ENCODE results near the gene CNGA1. TPM values are rescaled to one million over a fixed set of nuclear protein-coding genes. Genes with fewer than 3 reads are reported as not detected.
A peak's percentile ranks its signal among the peaks of the same experiment; 100 is the strongest.

CNGA1 gene
- total and polyA plus RNA-seq, 12 donors = 0.06 to 1.8 (median 0.37) TPM; not detected in 3

GRCh38 chr4:47915378-47915777 lies 101.1 kb downstream of the CNGA1 start:
- peaks cover 0 to 16% (median 0%) of the 10 kb centered on the region in 11 donors for H3K9me3 ChIP-seq
- ATAC-seq = no peak
- TF ChIP-seq, protein P1, sequence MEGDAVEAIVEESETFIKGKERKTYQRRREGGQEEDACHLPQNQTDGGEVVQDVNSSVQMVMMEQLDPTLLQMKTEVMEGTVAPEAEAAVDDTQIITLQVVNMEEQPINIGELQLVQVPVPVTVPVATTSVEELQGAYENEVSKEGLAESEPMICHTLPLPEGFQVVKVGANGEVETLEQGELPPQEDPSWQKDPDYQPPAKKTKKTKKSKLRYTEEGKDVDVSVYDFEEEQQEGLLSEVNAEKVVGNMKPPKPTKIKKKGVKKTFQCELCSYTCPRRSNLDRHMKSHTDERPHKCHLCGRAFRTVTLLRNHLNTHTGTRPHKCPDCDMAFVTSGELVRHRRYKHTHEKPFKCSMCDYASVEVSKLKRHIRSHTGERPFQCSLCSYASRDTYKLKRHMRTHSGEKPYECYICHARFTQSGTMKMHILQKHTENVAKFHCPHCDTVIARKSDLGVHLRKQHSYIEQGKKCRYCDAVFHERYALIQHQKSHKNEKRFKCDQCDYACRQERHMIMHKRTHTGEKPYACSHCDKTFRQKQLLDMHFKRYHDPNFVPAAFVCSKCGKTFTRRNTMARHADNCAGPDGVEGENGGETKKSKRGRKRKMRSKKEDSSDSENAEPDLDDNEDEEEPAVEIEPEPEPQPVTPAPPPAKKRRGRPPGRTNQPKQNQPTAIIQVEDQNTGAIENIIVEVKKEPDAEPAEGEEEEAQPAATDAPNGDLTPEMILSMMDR (IDR thresholded peaks at IDR 0.05) = no peak
- H3K27me3 ChIP-seq = no peaks in the 10 kb centered on the region
- H3K36me3 ChIP-seq = peaks cover 0 to 13% (median 4%) of the 10 kb centered on the region in 9 donors
- DNase-seq = no peak
- intact Hi-C loops (cut with DNase I) = loop anchor here in 1 of 10 donors (10.0 kb wide), 1 partner anchor 421 kb away; no protein-coding TSS in a partner anchor
- peak overlapping the region in 1 of 10 donors; percentile 98 for H3K4me3 ChIP-seq
- 44 to 49% methylated on average over 3 of the region's 3 CpGs for WGBS, 2 donors
- H3K4me1 ChIP-seq = peaks cover 4 to 23% (median 12%) of the 10 kb centered on the region in 9 donors
- H3K27ac ChIP-seq = no peak overlapping the region

DNA sequence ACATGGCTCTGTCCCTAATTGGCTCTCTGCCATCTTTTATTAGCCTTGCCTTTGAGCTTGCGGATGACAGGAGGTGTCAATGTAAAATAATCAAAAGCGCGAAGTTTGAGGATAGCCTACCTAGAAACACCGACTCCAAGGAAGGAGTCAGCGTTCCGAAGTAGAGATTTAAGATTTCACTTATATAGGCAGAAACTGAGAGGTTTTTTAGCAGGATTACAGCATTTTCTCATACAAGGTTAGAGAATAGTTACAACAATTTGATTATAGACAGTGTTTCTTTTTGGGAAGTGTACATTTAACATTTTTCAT lies 101.6 kb downstream of the CNGA1 start:
- Histone ChIP-seq H3K4me3 (peak overlapping the region; percentile 4 to 99 (median 93)), H3K27ac (peak overlapping the region in 7 of 10 donors; percentile 6 to 82 (median 22)), H3K9me3 (peaks cover 0 to 16% (median 0%) of the 10 kb centered on the region in 11 donors), H3K36me3 (peaks cover 0 to 18% (median 9%) of the 10 kb centered on the region in 9 donors), H3K4me1 (peaks cover 4 to 23% (median 12%) of the 10 kb centered on the region in 9 donors), H3K27me3 (no peaks in the 10 kb centered on the region)
- DNase-seq (no peak), ATAC-seq (no peak)
- 3% methylated on average over 6 of the region's 6 CpGs for WGBS, 2 donors
- TF ChIP-seq, protein P1 (IDR thresholded peaks at IDR 0.05) = no peak
- intact Hi-C loops (cut with DNase I) = loop anchor here in 2 of 10 donors (5.0 to 10.0 kb wide), 2 partner anchors 48 to 420 kb away; no protein-coding TSS in a partner anchor

- WGBS, 2 donors = 0% methylated on average over 55 of the region's 55 CpGs
- intact Hi-C loops (cut with DNase I) = loop anchor here in 2 of 10 donors (5.0 to 10.0 kb wide), 2 partner anchors 47 to 420 kb away; no protein-coding TSS in a partner anchor
- H3K27ac ChIP-seq = peak within 1 kb of the TSS in 9 of 10 donors; percentile 70 to 88 (median 82)
Measured at GRCh38 chr4:47914220-47914925, 102.1 kb downstream of the CNGA1 start, which contains the start of gene NFXL1. NFXL1 (minus strand) TSS chr4:47914583; CDS start chr4:47914203, 380 bp downstream.

GRCh38 chr4:47913861-47914219 lies 102.6 kb downstream of the CNGA1 start:
- Histone ChIP-seq H3K36me3 (peaks cover 0 to 28% (median 13%) of the 10 kb centered on the region in 9 donors), H3K9me3 (peaks cover 0 to 16% (median 0%) of the 10 kb centered on the region in 11 donors), H3K4me1 (peaks cover 4 to 23% (median 12%) of the 10 kb centered on the region in 9 donors), H3K27me3 (no peaks in the 10 kb centered on the region), H3K27ac (peak overlapping the region in 9 of 10 donors; percentile 70 to 88 (median 82)), H3K4me3 (peak overlapping the region; percentile 82 to 99 (median 94))
- intact Hi-C loops (cut with DNase I) = loop anchor here in 2 of 10 donors (5.0 to 10.0 kb wide), 2 partner anchors 47 to 419 kb away; no protein-coding TSS in a partner anchor
- WGBS, 2 donors = 0 to 1% methylated on average over 29 of the region's 29 CpGs
- ATAC-seq = peak; percentile 21 to 57 (median 44)
- DNase-seq = peak; percentile 15 to 44
- TF ChIP-seq, protein P1 (IDR thresholded peaks at IDR 0.05) = peak in 1 of 9 donors; percentile 3

More at GRCh38 chr4:47914220-47914925, 102.1 kb downstream of the CNGA1 start, which contains the start of gene NFXL1:
- DNase-seq (peak; percentile 97 to 98), ATAC-seq (peak; percentile 99 to 100 (median 100))
- peak within 1 kb of the TSS; percentile 82 to 99 (median 94) for H3K4me3 ChIP-seq
- no peaks in the 10 kb centered on the region for H3K27me3 ChIP-seq
- peaks cover 0 to 23% (median 13%) of the 10 kb centered on the region in 9 donors for H3K36me3 ChIP-seq
- H3K9me3 ChIP-seq = peaks cover 0 to 16% (median 0%) of the 10 kb centered on the region in 11 donors
- H3K4me1 ChIP-seq = peaks cover 4 to 23% (median 12%) of the 10 kb centered on the region in 9 donors
- TF ChIP-seq, protein P1 (IDR thresholded peaks at IDR 0.05) = no peak

Measured in heart right ventricle (tissue), 16 donors.